Heart left ventricle (tissue), 16 donors: Measurements from ENCODE around the gene PGGT1B. TPM values are rescaled to one million over a fixed set of nuclear protein-coding genes. Genes with fewer than 3 reads are reported as not detected.

Experiments used
- ATAC-seq, 4 donors: fragments of 200-7000 bp; cut with Tn5 transposase; one replicate each; pipeline ENCODE4 v1.9.1; 2020 to 2022; ENCODE audit warnings: moderate library complexity in 4 of 4, mild to moderate bottlenecking in 3 of 4, moderate number of reproducible peaks in 1 of 4
- DNase-seq, 5 donors: peaks; one replicate each; pipeline ENCODE4 v3.0.0-alpha.2; 2020
- H3K27ac ChIP-seq, 12 donors: fragments of 200-600 bp; sonication (generic) in 4 of 12; one replicate each; pipeline versions ENCODE4 v1.5.0 to v1.8.0; 2016 to 2022; ENCODE audit warnings: mild to moderate bottlenecking in 2 of 12
- H3K27me3 ChIP-seq, 9 donors: fragments of 200-600 bp; sonication (generic) in 2 of 9; one replicate each; pipeline versions ENCODE4 v1.5.1 to v1.8.0; 2016 to 2022; ENCODE audit warnings: mild to moderate bottlenecking in 3 of 9
- H3K36me3 ChIP-seq, 9 donors: fragments of 200-600 bp; sonication (generic) in 2 of 9; one replicate each; pipeline versions ENCODE4 v1.5.0 to v1.8.0; 2018 to 2022; ENCODE audit warnings: mild to moderate bottlenecking in 2 of 9
- H3K4me1 ChIP-seq, 12 donors: fragments of 200-600 bp; sonication (generic) in 4 of 12; one replicate each; pipeline versions ENCODE4 v1.5.0 to v1.8.0; 2016 to 2022; ENCODE audit warnings: mild to moderate bottlenecking in 3 of 12
- H3K4me3 ChIP-seq, 12 donors: fragments of 200-600 bp; sonication (generic) in 4 of 12; one replicate each; pipeline versions ENCODE4 v1.5.0 to v1.8.0; 2017 to 2022; ENCODE audit warnings: mild to moderate bottlenecking in 9 of 12, moderate library complexity in 4 of 12
- H3K9me3 ChIP-seq, 12 donors: fragments of 200-600 bp; sonication (generic) in 4 of 12; one replicate each; pipeline versions ENCODE4 v1.5.0 to v1.8.0; 2016 to 2022; ENCODE audit warnings: mild to moderate bottlenecking in 1 of 12
- POLR2A ChIP-seq, 2 donors: fragments of 450-650 bp; IDR thresholded peaks; one replicate each; pipeline ENCODE4 v1.6.1; 2017; ENCODE audit warnings: antibody characterized with exemption in 2 of 2, mild to moderate bottlenecking in 2 of 2, moderate library complexity in 2 of 2
- WGBS, 4 donors: extraction: QIAGEN DNeasy Blood & Tissue Kit in 2 of 4; methylation state at CpG; one replicate each; pipeline versions ENCODE4 v1.1.5 to v1.1.7; 2013 to 2018; 5-methylcytosine and 5-hydroxymethylcytosine counted together
- intact Hi-C, 10 donors: fragments of 100-400 bp; cut with DNase I; formaldehyde crosslinking; loops; one replicate each; pipeline versions ENCODE4 v1.11.1 to v1.14.2; 2022
- polyA plus RNA-seq, 2 donors: library from polyadenylated mRNA; stranded (reverse); fragments of 200-250 nt; gene quantifications; one replicate each; pipeline ENCODE4 v1.2.3, GENCODE V29; 2013
- total RNA-seq, 9 donors: library from RNA; depleted of rRNA in 2 of 9; stranded (reverse); fragments of >200 nt in 2 of 9; fragmentation: NEBNext Ultra II Directional in 3 of 9; extraction: Animal tissue kit (Norgen Biotek cat#: 25700) in 3 of 9; gene quantifications; one replicate each; pipeline versions ENCODE4 v1.1.0 to v1.2.4, GENCODE V29; 2016 to 2023
- TF ChIP-seq, protein P1 (sequence below), 12 donors: fragments of 200-600 bp; sonication (generic) in 4 of 12; IDR thresholded peaks; one replicate each; pipeline versions ENCODE4 v1.5.0 to v1.8.0; 2018 to 2022; ENCODE audit warnings: antibody characterized with exemption in 12 of 12, mild to moderate bottlenecking in 5 of 12
- donor health status: ischemic (EF 13 %, LVEDD 7.1; RV severe dilation, severe dysfunction).
- donor health status: healthy with polysubstance abuse.
- donor health status: DM: no; HTN: yes; CAD: no.
- donor health status: DM: no; HTN: no; CAD: no.
- donor health status: ischemic (EF 25% LVEDD 6.9; RV normal size, moderate dysfunction).
- donor health status: ischemic (EF 25% LVEDD 5.7; RV mildly dilated, moderate dysfunction).
- donor health status: healthy.
- donor health status: DM: yes; HTN: yes; CAD: no.
- donor health status: ischemic (EF 35%, LVEDD 5.7; RV mildly dilated, moderate dysfunction).
- donor health status: nonischemic (EF 11% LVEDD 7.7; RV severe dilation, severe dysfunction).
- donor health status: DM: yes; HTN: yes; CAD: no.
- donor health status: PGD.
- donor health status: ischemic (EF 29% LVEDD 5.4; RV normal size, mild dysfunction).
- donor health status: nonischemic (EF 23%, LVEDD 6.1; RV moderate dilation, normal function).

Gene PGGT1B
- total and polyA plus RNA-seq, 11 donors: 2.8 to 36.8 (median 23.1) TPM

DNA sequence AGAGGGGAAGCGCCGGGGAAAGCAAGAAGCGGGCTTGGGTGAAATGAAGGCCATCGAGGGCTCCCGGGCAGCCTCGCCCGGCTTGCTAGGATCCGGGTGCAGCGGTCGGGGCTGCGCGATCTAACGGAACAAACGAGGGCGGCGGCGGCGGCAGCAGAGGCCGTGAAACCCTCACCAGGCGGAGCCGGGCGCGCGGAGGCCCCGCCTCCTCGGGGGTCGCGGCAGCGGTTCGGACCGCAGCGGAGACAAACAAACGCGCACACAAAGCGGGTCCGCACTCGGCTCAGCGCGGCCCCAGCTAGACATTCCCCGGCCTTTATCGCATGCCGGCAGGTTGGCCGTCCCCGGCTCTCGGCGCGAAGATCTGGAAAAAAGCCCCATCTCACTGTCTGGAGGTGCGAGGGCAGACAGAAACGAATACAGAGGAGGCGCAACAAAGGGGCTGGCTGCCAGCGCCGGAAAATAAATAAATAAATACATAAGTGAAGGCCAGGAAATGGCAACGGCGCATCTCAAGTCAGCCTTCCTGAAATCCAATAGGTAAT lies 82.4 kb downstream of the PGGT1B start:
- Histone ChIP-seq H3K9me3 (no peaks in the 10 kb centered on the region), H3K27ac (no peak overlapping the region), H3K4me1 (peaks cover 0 to 19% (median 14%) of the 10 kb centered on the region in 12 donors), H3K36me3 (no peaks in the 10 kb centered on the region), H3K4me3 (peak overlapping the region; percentile 31 to 66 (median 50)), H3K27me3 (peaks cover 27 to 88% (median 68%) of the 10 kb centered on the region in 9 donors)
- 1 to 3% (median 1%) methylated on average over 34 to 54 of the region's 54 CpGs for WGBS, 4 donors
- ATAC-seq (peak in 1 of 4 donors; percentile 75), DNase-seq (peak in 3 of 5 donors; percentile 8 to 64 (median 32))
- TF ChIP-seq POLR2A (IDR thresholded peaks at IDR 0.05): no peak
- intact Hi-C loops: no loop called here

DNA sequence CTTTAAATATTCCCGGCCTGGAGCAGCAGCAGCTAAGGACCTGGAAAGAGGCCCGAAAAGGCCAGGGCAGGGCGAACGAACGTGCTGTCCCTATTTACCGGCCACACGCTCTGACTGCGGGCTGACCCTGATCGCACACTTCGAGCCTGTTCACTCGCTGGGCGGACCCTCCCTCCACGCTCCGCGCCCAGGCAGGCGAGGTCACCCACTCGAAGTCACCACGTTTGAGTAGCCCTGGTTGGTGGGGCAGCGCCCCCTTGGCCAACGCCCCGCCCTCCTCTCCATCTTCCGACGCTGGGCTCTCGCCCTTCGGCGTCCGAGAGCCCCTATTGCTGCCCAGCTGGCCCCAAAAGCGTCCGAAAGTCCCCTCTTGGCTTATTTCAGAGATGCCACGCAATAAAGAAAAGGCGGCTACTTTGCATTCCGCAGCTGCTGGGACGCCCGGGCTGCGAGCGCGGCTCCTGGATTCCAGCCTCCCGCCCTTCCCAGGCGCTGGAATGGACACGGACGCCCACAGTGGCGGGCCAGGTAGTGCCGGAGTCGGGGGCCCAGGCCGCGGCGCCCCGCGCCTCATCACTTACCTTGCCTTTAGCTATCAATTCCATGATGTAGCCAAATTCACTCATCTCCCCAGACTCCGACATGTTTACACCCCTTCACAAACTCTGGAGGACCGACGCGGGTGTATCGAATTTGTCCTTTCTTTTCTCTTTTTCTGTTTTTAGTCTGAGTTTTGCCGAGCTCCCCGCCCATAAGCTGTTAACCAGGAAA lies 83.1 kb downstream of the PGGT1B start:
- Histone ChIP-seq H3K27me3 (peaks cover 27 to 85% (median 65%) of the 10 kb centered on the region in 9 donors), H3K4me1 (peaks cover 0 to 19% (median 14%) of the 10 kb centered on the region in 12 donors), H3K36me3 (no peaks in the 10 kb centered on the region), H3K4me3 (peak overlapping the region; percentile 31 to 66 (median 50)), H3K27ac (no peak overlapping the region), H3K9me3 (no peaks in the 10 kb centered on the region)
- intact Hi-C loops: no loop called here
- DNase-seq: peak in 1 of 5 donors; percentile 48
- ATAC-seq: peak in 3 of 4 donors; percentile 28 to 63 (median 51)
- no peak for TF ChIP-seq POLR2A (IDR thresholded peaks at IDR 0.05)
- TF ChIP-seq, protein P1, sequence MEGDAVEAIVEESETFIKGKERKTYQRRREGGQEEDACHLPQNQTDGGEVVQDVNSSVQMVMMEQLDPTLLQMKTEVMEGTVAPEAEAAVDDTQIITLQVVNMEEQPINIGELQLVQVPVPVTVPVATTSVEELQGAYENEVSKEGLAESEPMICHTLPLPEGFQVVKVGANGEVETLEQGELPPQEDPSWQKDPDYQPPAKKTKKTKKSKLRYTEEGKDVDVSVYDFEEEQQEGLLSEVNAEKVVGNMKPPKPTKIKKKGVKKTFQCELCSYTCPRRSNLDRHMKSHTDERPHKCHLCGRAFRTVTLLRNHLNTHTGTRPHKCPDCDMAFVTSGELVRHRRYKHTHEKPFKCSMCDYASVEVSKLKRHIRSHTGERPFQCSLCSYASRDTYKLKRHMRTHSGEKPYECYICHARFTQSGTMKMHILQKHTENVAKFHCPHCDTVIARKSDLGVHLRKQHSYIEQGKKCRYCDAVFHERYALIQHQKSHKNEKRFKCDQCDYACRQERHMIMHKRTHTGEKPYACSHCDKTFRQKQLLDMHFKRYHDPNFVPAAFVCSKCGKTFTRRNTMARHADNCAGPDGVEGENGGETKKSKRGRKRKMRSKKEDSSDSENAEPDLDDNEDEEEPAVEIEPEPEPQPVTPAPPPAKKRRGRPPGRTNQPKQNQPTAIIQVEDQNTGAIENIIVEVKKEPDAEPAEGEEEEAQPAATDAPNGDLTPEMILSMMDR (IDR thresholded peaks at IDR 0.05): no peak
- WGBS, 4 donors: 2 to 7% (median 3%) methylated on average over 41 to 56 of the region's 56 CpGs

DNA sequence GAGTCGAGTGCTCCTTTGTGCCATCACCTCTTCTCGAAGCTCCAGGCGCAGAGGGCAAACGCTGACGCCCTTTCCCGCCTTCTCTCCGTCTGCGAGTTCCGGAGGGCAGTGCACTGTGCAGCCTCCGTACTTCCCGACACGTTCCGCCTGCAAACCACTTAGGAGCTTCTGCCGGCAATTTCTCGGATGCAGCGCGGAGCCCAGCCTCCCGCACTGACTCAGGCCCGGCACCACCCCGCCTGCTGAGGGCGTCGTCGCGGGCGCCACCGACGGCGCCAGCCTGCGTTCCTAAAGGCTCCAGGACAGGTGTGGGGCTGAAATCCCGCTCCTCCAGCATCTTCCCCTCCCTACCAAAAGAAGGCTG lies 83.7 kb downstream of the PGGT1B start:
- Histone ChIP-seq H3K4me1 (peaks cover 0 to 19% (median 14%) of the 10 kb centered on the region in 12 donors), H3K4me3 (peak overlapping the region in 4 of 12 donors; percentile 48 to 66 (median 52)), H3K27me3 (peaks cover 27 to 85% (median 59%) of the 10 kb centered on the region in 9 donors), H3K9me3 (no peaks in the 10 kb centered on the region), H3K27ac (no peak overlapping the region), H3K36me3 (no peaks in the 10 kb centered on the region)
- DNase-seq (no peak), ATAC-seq (peak in 3 of 4 donors; percentile 16 to 36 (median 22))
- intact Hi-C loops: no loop called here
- WGBS, 4 donors: 24 to 43% (median 37%) methylated on average over 23 to 30 of the region's 30 CpGs
- TF ChIP-seq, protein P1 (IDR thresholded peaks at IDR 0.05): no peak
- TF ChIP-seq POLR2A (IDR thresholded peaks at IDR 0.05): no peak

DNA sequence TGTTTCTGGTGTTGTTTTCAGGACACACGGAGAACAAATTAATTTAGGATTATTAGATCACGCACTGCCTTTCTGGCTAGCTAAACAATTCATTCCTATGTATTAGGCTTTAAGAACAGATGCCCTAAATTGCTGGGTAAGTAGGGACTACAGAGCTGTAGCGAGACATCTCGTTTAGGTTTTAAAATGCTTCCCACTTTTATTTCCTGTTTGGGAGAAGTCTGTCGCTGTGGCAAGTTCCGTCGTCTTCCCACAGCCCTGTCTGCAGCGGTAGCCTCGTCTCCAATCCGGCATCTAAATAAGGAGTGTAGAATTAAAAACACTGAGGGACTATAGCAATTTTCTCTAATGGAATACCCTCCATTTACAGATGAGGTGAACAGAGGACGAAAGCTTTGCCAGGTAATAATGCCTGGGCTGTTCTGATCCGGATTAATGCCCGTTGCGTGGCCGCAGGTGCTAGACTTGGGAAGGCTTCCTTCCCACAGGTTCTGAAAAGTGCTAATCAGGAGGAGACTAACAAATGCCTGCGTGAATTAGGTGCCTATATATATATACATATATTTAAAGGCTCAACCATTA lies 91.7 kb downstream of the PGGT1B start:
- Histone ChIP-seq H3K27me3 (peaks cover 0 to 73% (median 18%) of the 10 kb centered on the region in 9 donors), H3K36me3 (no peaks in the 10 kb centered on the region), H3K4me1 (peaks cover 0 to 28% (median 14%) of the 10 kb centered on the region in 12 donors), H3K4me3 (peak overlapping the region in 11 of 12 donors; percentile 54 to 90 (median 69)), H3K9me3 (no peaks in the 10 kb centered on the region), H3K27ac (no peak overlapping the region)
- intact Hi-C loops: no loop called here
- no peak for TF ChIP-seq POLR2A (IDR thresholded peaks at IDR 0.05)
- TF ChIP-seq, protein P1 (IDR thresholded peaks at IDR 0.05): no peak
- no peak for DNase-seq
- 25 to 30% (median 26%) methylated on average over 16 of the region's 16 CpGs for WGBS, 4 donors
- ATAC-seq: no peak
